Aorta (tissue), 5 donors: ENCODE results near the gene MMP12. TPM values are rescaled to one million over a fixed set of nuclear protein-coding genes. Genes with fewer than 3 reads are reported as not detected.

Source experiments
- ATAC-seq: fragments of 200-7000 bp; cut with Tn5 transposase; one replicate; pipeline ENCODE4 v1.9.1; 2022; ENCODE audit warnings: moderate library complexity; ENCODE audit not compliant: low FRiP score
- DNase-seq, 2 donors: peaks; one replicate each; pipeline ENCODE4 v3.0.0-alpha.2; 2020
- H3K27ac ChIP-seq, 2 donors: one replicate each; pipeline ENCODE4 v1.5.1; 2013; ENCODE audit warnings: low read length in 2 of 2, mild to moderate bottlenecking in 2 of 2, moderate library complexity in 2 of 2, control low read depth in 1 of 2, inconsistent platforms in 1 of 2, low read depth in 1 of 2
- H3K27me3 ChIP-seq, 2 donors: one replicate each; pipeline ENCODE4 v1.6.1; 2013; ENCODE audit warnings: control low read depth in 1 of 2, low read length in 1 of 2, mild to moderate bottlenecking in 1 of 2, moderate library complexity in 1 of 2; ENCODE audit not compliant: insufficient read depth in 2 of 2, control insufficient read depth in 1 of 2
- H3K36me3 ChIP-seq, 2 donors: one replicate each; pipeline ENCODE4 v1.6.1; 2013; ENCODE audit warnings: control low read depth in 1 of 2, low read length in 1 of 2, mild to moderate bottlenecking in 1 of 2; ENCODE audit not compliant: insufficient read depth in 2 of 2, control insufficient read depth in 1 of 2
- H3K4me1 ChIP-seq, 2 donors: one replicate each; pipeline ENCODE4 v1.6.1; 2013; ENCODE audit warnings: low read length in 2 of 2, control low read depth in 1 of 2, mild to moderate bottlenecking in 1 of 2, moderate library complexity in 1 of 2; ENCODE audit not compliant: insufficient read depth in 2 of 2, control insufficient read depth in 1 of 2
- H3K4me3 ChIP-seq, 2 donors: one replicate each; pipeline ENCODE4 v1.5.1; 2013; ENCODE audit warnings: low read length in 2 of 2, control low read depth in 1 of 2, mild to moderate bottlenecking in 1 of 2
- H3K9me3 ChIP-seq: one replicate; pipeline ENCODE4 v1.6.1; 2013; ENCODE audit warnings: mild to moderate bottlenecking, low read length; ENCODE audit not compliant: control insufficient read depth
- WGBS, 2 donors: extraction: QIAGEN DNeasy Blood & Tissue Kit; methylation state at CpG; one replicate each; pipeline ENCODE4 v1.1.7; 2013; 5-methylcytosine and 5-hydroxymethylcytosine counted together
- intact Hi-C, 2 donors: fragments of 100-400 bp; cut with DNase I; formaldehyde crosslinking; loops; one replicate each; pipeline versions ENCODE4 v1.14.2 to v1.15.0; 2022
- polyA plus RNA-seq, 2 donors: library from polyadenylated mRNA; stranded (reverse); fragments of 200-250 nt; gene quantifications; one replicate each; pipeline ENCODE4 v1.2.3, GENCODE V29; 2013
- total RNA-seq, 2 donors: library from RNA; stranded (reverse); fragmentation: NEBNext Ultra II Directional; extraction: Animal tissue kit (Norgen Biotek cat#: 25700); gene quantifications; one replicate each; pipeline ENCODE4 v1.2.1, GENCODE V29; 2021
- donor health status: healthy with polysubstance abuse.
- donor health status: Bipolar disorder and iron deficiency.
- donor health status: DM: no; HTN: no; CAD: no.
- donor health status: DM: no; HTN: no; CAD: no.
- donor health status: DM: yes; HTN: yes; CAD: no.

MMP12 gene
- total and polyA plus RNA-seq, 4 donors: 0.23 to 1.4 (median 0.75) TPM; not detected in 1

DNA sequence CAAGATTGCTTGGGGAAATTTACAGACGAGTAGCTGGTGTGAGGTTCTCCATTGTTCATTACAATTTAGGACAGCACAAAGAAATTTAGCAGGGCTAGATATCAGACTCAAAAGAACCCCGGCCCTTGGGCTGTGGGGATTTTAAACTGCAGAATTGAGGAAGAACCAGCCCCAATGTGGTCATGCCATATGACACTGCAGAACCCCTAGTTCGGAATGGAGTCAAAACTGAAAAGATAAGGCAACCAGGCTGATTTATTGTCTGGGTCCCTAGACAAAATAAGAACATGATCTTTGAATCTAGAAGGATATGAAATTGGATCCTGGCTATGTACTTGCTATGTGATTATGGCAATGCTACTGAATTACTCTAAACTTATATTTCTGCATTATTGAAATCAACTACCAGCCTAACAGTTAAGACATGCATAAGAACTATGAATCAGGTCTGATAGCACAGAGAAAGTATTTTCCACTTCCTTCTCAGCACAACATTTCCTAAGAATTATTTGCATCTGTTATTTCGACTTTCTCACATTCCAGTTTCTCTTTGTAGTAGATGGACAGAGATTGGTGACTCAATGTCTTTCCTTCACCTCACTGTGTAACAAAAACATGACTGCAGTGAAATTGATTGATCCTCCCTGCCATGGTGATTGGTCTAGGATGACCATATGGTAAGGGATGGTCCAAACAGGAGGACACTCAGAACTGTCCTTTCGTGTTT, 44.6 kb downstream of the MMP12 start:
- H3K9me3 ChIP-seq: no peaks in the 10 kb centered on the region
- DNase-seq: no peak
- H3K27ac ChIP-seq: no peak overlapping the region
- no peaks in the 10 kb centered on the region for H3K36me3 ChIP-seq
- no peak overlapping the region for H3K4me3 ChIP-seq
- no peaks in the 10 kb centered on the region for H3K4me1 ChIP-seq
- intact Hi-C loops: loop anchor here (5.0 to 10.0 kb wide), 2 partner anchors 105 to 112 kb away; no protein-coding TSS in a partner anchor
- peaks cover 0 to 2% of the 10 kb centered on the region in 2 donors for H3K27me3 ChIP-seq
- WGBS, 2 donors: 47 to 48% methylated on average over 5 of the region's 5 CpGs
- ATAC-seq: no peak

DNA sequence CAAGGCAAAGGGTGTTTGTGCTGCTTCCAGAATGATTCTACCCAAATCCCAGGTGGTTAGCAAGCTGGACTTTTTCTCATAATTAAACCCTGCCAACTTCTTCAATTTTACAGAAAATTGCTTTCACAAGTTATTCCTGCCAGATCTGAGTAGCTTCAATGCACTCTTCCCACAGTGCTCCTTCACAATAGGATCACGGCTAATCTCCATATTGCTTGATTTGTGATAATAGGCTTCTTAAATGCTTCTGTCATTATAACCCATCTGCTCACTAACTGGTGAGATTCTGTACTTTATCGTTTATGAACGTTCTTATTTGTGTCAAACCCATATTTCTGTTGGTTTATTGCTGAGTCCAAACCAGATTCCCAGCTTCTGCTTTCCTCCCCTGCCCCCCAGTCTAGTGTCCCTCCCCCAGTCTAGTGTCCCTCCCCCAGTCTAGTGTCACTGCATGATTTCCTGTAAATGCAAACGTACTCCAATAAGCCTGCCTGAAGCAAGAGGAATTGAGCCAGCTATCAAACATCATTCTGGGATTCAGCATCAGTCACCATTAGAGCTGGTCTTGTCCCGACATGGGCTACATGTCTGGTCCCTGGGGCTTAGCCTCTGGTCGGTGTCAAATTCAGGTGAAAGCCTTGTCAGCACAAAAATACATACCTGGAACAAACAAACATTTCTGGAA, 45.3 kb downstream of the MMP12 start:
- H3K27ac ChIP-seq: no peak overlapping the region
- H3K27me3 ChIP-seq: peaks cover 0 to 2% of the 10 kb centered on the region in 2 donors
- no peaks in the 10 kb centered on the region for H3K4me1 ChIP-seq
- H3K4me3 ChIP-seq: no peak overlapping the region
- no peak for ATAC-seq
- no peaks in the 10 kb centered on the region for H3K9me3 ChIP-seq
- WGBS, 2 donors: 61 to 63% methylated on average over 6 of the region's 6 CpGs
- DNase-seq: no peak
- intact Hi-C loops: no loop called here
- no peaks in the 10 kb centered on the region for H3K36me3 ChIP-seq

DNA sequence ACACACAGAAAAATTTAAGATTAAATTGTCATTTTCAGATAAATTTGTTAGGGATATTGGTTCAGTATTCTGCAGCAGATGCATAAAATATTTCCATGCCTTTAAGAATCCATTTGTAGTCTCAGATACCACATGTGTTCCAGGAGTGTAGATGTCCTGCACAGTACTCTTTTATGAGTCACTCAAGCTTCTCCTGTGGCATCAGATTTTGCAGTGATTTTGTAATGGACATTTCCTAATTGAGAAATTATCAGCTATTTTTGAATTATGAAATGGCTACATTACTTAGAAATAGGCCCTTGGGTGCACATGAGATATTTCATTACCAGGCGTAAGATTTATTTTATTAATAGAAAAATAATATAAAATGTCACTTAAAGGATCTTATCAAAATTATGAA, 50.2 kb downstream of the MMP12 start:
- intact Hi-C loops: no loop called here
- WGBS, 2 donors: 96 to 98% methylated on average over 1 of the region's 1 CpG
- no peaks in the 10 kb centered on the region for H3K36me3 ChIP-seq
- no peaks in the 10 kb centered on the region for H3K9me3 ChIP-seq
- no peak overlapping the region for H3K4me3 ChIP-seq
- ATAC-seq: no peak
- no peaks in the 10 kb centered on the region for H3K27me3 ChIP-seq
- H3K4me1 ChIP-seq: no peaks in the 10 kb centered on the region
- DNase-seq: no peak
- no peak overlapping the region for H3K27ac ChIP-seq

DNA sequence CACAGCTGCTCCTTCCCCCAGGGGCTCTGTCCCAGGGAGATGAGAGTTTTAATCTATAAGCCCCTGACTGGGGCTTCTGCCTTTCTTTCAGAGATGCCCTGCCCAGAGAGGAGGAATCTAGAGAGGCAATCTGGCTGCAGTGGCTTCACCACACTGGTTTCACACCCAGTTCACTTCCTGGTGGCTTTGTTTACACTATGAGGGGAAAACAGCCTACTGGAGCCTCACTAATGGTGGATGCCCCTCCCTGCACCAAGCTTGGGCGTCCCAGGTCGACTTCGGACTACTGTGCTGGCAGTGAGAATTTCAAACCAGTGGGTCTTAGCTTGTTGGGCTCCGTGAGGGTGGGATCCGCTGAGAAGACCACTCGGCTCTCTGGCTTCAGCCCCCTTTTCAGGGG, 55.3 kb downstream of the MMP12 start:
- ATAC-seq (no peak), DNase-seq (no peak)
- Histone ChIP-seq H3K36me3 (no peaks in the 10 kb centered on the region), H3K27me3 (no peaks in the 10 kb centered on the region), H3K4me3 (no peak overlapping the region), H3K4me1 (no peaks in the 10 kb centered on the region), H3K9me3 (no peaks in the 10 kb centered on the region), H3K27ac (no peak overlapping the region)
- intact Hi-C loops: no loop called here
- 71 to 82% methylated on average over 6 of the region's 6 CpGs for WGBS, 2 donors

DNA sequence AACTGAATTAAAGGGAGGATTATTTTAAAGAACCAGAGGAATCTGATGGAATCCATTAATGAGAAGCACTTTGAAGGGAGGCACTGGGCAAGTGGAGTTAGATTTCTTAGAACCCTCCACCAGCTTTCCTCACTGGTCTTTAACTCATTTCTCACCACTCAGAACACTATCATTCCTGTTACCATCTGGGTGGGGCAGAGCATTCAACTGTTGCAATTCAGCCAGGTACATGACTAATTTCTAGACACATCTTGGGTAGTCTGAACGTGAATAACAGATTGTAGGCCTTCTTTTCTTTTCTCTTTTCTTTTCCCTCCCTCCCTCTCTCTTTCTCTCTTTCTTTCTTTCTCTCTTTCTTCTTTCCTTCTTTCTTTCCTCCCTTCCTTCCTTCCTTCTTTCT, 61.3 kb downstream of the MMP12 start:
- Histone ChIP-seq H3K27ac (no peak overlapping the region), H3K9me3 (no peaks in the 10 kb centered on the region), H3K4me3 (no peak overlapping the region), H3K27me3 (no peaks in the 10 kb centered on the region), H3K36me3 (no peaks in the 10 kb centered on the region), H3K4me1 (no peaks in the 10 kb centered on the region)
- DNase-seq (no peak), ATAC-seq (no peak)
- 78 to 80% methylated on average over 1 of the region's 1 CpG for WGBS, 2 donors
- intact Hi-C loops: no loop called here

Other genes starting within 250 kb of the MMP12 start
- gene MMP20, start 249.7 kb downstream of the MMP12 start, total RNA-seq: not detected
- gene MMP20, start 249.7 kb downstream of the MMP12 start, polyA plus RNA-seq: not detected
- gene MMP27, start 169.2 kb downstream of the MMP12 start, total RNA-seq: not detected
- gene MMP27, start 169.2 kb downstream of the MMP12 start, polyA plus RNA-seq: under 1 TPM in 1 of 2 donors, not detected in 1; 0.50 TPM
- gene MMP8, start 150.0 kb downstream of the MMP12 start, total RNA-seq: under 1 TPM; 0.42 to 0.60 TPM
- under 1 TPM in 1 of 2 donors, not detected in 1; 0.03 TPM for gene MMP8, start 150.0 kb downstream of the MMP12 start, polyA plus RNA-seq
- not detected for gene MMP10, start 94.4 kb downstream of the MMP12 start, total RNA-seq
- under 1 TPM in 1 of 2 donors, not detected in 1; 0.38 TPM for gene MMP10, start 94.4 kb downstream of the MMP12 start, polyA plus RNA-seq
- under 1 TPM in 1 of 2 donors, not detected in 1; 0.52 TPM for gene MMP1, start 76.8 kb downstream of the MMP12 start, total RNA-seq
- under 1 TPM in 1 of 2 donors, not detected in 1; 0.10 TPM for gene MMP1, start 76.8 kb downstream of the MMP12 start, polyA plus RNA-seq
- gene MMP3, start 31.4 kb downstream of the MMP12 start, total RNA-seq: 1 to 10 TPM; 1.1 to 1.4 TPM
- not detected for gene MMP3, start 31.4 kb downstream of the MMP12 start, polyA plus RNA-seq
- gene MMP13, start 80.8 kb upstream of the MMP12 start, total RNA-seq: not detected
- under 1 TPM in 1 of 2 donors, not detected in 1; 0.05 TPM for gene MMP13, start 80.8 kb upstream of the MMP12 start, polyA plus RNA-seq
- 10 to 100 TPM; 18.1 to 20.0 TPM for gene DCUN1D5, start 217.2 kb upstream of the MMP12 start, total RNA-seq
- gene DCUN1D5, start 217.2 kb upstream of the MMP12 start, polyA plus RNA-seq: 10 to 100 TPM; 10.5 to 14.7 TPM
- 10 to 100 TPM; 13.6 to 22.1 TPM for gene DYNC2H1, start 234.4 kb upstream of the MMP12 start, total RNA-seq
- 10 to 100 TPM in 1 of 2 donors, under 1 TPM in 1; 0.88 to 19.4 TPM for gene DYNC2H1, start 234.4 kb upstream of the MMP12 start, polyA plus RNA-seq